ENCODE results near the gene MBD5.
A peak's percentile ranks its signal among the peaks of the same experiment; 100 is the strongest.
"Not testable (repeated sequence)": the region's sequence is repeated elsewhere in the genome, so short reads cannot be mapped to it uniquely, and the experiment has no call there.

The MBD5 gene

DNA sequence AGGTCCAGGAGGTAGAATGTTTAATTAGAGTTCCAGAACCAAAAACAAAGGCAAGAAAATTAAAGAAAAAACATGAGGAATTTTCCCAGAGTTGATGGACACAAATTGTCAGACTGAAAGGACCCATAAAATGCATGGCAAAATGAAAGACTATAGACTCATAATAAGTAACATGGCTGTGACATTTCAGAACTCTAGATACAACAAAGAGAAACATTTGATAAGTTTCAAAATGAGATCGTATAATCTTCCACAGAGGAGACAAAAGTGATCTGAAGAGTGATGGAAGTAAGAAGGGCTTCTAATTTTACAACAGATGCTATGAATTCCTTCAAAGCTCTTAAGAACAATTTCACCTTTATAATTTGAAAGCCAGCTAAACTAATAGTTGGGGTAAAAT lies 20.8 kb upstream of the MBD5 start:
- no peak overlapping the region for H3K4me3 ChIP-seq (ENCODE audit: low read depth in 1 of 5, low read length in 5 of 5)
- H3K4me1 ChIP-seq (ENCODE audit: control insufficient read depth in 5 of 5, insufficient read depth in 5 of 5, low read length in 5 of 5), result peaks cover 0 to 3% (median 0%) of the 10 kb centered on the region in 5 donors
- H3K36me3 ChIP-seq (ENCODE audit: control insufficient read depth in 5 of 5, insufficient read depth in 5 of 5, low read length in 5 of 5), result peaks cover 0 to 6% (median 0%) of the 10 kb centered on the region in 5 donors
- H3K9ac ChIP-seq (ENCODE audit: low read length in 5 of 5), result no peak overlapping the region
- H3K27me3 ChIP-seq (ENCODE audit: control insufficient read depth in 5 of 5, insufficient read depth in 4 of 5, low read length in 5 of 5), result no peaks in the 10 kb centered on the region
- H3K27ac ChIP-seq (ENCODE audit: low read depth, low read length), result no peak overlapping the region
- H3K9me3 ChIP-seq (ENCODE audit: control insufficient read depth in 5 of 5, low read length in 5 of 5), result peaks cover 0 to 5% (median 0%) of the 10 kb centered on the region in 5 donors

DNA sequence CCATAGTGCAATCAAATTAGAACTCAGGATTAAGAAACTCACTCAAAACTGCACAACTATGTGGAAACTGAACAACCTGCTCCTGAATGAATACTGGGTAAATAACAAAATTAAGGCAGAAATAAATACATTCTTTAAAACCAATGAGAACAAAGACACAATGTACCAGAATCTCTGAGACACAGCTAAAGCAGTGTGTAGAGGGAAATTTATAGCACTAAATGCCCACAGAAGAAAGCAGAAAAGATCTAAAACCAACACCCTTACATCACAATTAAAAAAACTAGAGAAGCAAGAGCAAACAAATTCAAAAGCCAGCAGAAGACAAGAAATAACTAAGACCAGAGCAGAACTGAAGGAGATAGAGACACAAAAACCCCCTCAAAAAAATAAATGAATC lies 18.5 kb upstream of the MBD5 start:
- H3K9me3 ChIP-seq (ENCODE audit: control insufficient read depth in 5 of 5, low read length in 5 of 5); H3K4me1 ChIP-seq (ENCODE audit: control insufficient read depth in 5 of 5, insufficient read depth in 5 of 5, low read length in 5 of 5); H3K27ac ChIP-seq (ENCODE audit: low read depth, low read length); H3K36me3 ChIP-seq (ENCODE audit: control insufficient read depth in 5 of 5, insufficient read depth in 5 of 5, low read length in 5 of 5); H3K4me3 ChIP-seq (ENCODE audit: low read depth in 1 of 5, low read length in 5 of 5); H3K9ac ChIP-seq (ENCODE audit: low read length in 5 of 5); H3K27me3 ChIP-seq (ENCODE audit: control insufficient read depth in 5 of 5, insufficient read depth in 4 of 5, low read length in 5 of 5): not testable (repeated sequence)

DNA sequence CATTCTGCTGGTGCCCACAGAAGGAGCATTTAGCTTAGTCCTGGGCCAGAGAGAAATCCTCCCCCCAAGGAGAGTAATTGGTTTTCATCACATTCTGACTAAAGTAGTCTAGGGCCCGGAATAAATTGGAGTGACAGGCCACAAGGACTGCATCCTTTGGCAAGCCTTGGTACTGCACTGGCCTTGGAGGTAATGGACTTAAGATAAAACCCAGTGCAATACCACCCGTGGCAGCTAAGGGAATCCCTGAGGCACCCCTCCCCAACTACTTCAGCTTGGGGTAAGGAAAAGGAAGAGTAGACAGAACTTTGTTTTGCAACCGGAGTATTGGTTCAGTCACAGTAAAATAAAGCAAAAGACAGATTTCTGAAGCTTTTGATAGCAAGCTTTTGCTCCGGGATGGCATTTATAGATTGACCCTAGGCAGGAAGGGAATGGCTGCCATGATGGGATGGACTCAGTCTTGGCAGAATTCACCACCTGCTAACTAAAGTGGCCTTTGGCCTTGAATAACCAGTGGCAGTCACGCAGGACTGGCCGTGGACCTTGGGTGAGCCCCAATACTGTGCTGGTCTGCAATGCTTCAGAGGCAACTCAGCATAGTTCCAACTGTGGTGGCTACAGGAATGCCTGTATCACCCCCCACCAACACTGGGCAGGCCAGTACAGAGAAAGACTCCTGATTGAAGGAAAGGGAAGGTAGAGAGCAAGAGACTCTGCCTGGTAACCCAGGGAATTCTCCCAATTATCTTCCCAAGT lies 14.5 kb upstream of the MBD5 start:
- H3K9ac ChIP-seq (ENCODE audit: low read length in 5 of 5), result no peak overlapping the region
- H3K4me1 ChIP-seq (ENCODE audit: control insufficient read depth in 5 of 5, insufficient read depth in 5 of 5, low read length in 5 of 5), result no peaks in the 10 kb centered on the region
- no peaks in the 10 kb centered on the region for H3K36me3 ChIP-seq (ENCODE audit: control insufficient read depth in 5 of 5, insufficient read depth in 5 of 5, low read length in 5 of 5)
- H3K4me3 ChIP-seq (ENCODE audit: low read depth in 1 of 5, low read length in 5 of 5), result no peak overlapping the region
- H3K9me3 ChIP-seq (ENCODE audit: control insufficient read depth in 5 of 5, low read length in 5 of 5), result peaks cover 0 to 5% (median 0%) of the 10 kb centered on the region in 5 donors
- H3K27me3 ChIP-seq (ENCODE audit: control insufficient read depth in 5 of 5, insufficient read depth in 4 of 5, low read length in 5 of 5), result no peaks in the 10 kb centered on the region
- no peak overlapping the region for H3K27ac ChIP-seq (ENCODE audit: low read depth, low read length)

DNA sequence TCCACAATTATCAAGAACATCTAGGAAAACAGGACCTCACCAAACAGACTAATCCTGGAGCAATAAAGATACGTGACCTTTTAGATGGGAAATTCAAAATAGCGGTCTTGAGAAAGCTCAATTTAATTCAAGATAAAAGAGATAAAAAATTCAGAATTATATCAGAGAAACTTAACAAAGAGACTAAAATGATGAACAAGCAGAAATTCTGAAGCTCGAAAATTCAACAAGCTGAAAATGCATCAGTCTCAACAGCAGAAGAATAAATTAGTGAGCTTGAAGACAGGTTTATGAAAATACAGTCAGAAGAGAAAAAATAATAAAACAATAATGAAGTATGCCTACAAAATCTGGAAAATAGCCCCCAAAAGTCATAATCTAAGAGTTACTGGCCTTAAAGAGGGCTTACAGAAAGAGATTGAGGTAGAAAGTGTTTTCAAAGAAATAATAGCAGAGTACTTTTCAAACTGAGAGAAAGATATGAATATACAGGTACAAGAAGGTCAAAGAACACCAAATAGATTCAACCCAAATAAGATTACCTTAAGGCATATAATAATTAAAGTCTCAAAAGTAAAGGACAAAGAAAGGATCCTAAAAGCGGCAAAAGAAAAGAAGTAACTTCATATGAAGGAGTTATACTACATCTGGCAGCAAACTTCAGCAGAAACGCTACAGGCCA lies 13.5 kb upstream of the MBD5 start:
- no peaks in the 10 kb centered on the region for H3K4me1 ChIP-seq (ENCODE audit: control insufficient read depth in 5 of 5, insufficient read depth in 5 of 5, low read length in 5 of 5)
- H3K9ac ChIP-seq (ENCODE audit: low read length in 5 of 5), result no peak overlapping the region
- H3K4me3 ChIP-seq (ENCODE audit: low read depth in 1 of 5, low read length in 5 of 5), result no peak overlapping the region
- H3K36me3 ChIP-seq (ENCODE audit: control insufficient read depth in 5 of 5, insufficient read depth in 5 of 5, low read length in 5 of 5), result no peaks in the 10 kb centered on the region
- H3K27me3 ChIP-seq (ENCODE audit: control insufficient read depth in 5 of 5, insufficient read depth in 4 of 5, low read length in 5 of 5), result no peaks in the 10 kb centered on the region
- no peak overlapping the region for H3K27ac ChIP-seq (ENCODE audit: low read depth, low read length)
- H3K9me3 ChIP-seq (ENCODE audit: control insufficient read depth in 5 of 5, low read length in 5 of 5), result peaks cover 0 to 5% (median 0%) of the 10 kb centered on the region in 5 donors

DNA sequence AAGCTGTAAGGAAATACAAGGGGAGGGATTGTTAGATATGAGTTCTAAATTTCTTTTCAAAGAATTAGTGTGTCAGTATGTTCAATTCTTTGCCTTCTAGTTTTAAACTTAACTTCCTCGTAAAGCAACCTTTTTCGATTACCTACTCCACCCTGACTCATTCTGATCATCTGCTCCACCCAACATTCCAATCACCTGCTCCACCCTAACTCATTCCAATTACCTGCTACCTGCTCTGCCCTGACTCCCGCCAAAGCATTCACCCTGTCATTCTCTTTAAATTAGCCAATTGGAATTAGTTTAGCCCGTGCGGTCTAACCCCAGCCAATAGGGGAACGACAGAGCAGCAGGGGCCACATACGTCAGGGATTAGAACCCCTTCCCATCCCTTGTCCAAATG lies 12.5 kb upstream of the MBD5 start:
- not testable (repeated sequence) for H3K4me1 ChIP-seq (ENCODE audit: control insufficient read depth in 5 of 5, insufficient read depth in 5 of 5, low read length in 5 of 5); H3K9me3 ChIP-seq (ENCODE audit: control insufficient read depth in 5 of 5, low read length in 5 of 5)

DNA sequence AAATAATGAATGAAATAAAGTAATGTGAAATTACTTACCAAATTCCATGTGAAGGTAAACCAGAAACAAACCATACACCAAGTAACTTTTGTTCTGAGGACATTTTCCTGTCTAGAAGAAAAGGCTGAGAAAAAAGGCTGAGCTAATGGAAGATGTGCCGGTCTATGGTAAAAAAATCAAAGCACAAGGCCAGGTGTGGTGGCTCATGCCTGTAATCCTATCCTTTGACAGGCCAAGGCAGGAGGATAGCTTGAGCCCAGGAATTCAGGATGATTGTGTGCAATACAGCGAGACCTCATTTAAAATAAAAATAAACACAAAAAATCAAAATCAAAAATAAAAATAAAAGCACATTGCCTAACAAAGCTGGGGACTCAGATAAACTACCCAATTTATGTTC lies 7.0 kb upstream of the MBD5 start:
- H3K9me3 ChIP-seq (ENCODE audit: control insufficient read depth in 5 of 5, low read length in 5 of 5), result no peaks in the 10 kb centered on the region
- H3K4me1 ChIP-seq (ENCODE audit: control insufficient read depth in 5 of 5, insufficient read depth in 5 of 5, low read length in 5 of 5), result peaks cover 0 to 4% (median 0%) of the 10 kb centered on the region in 5 donors
- H3K36me3 ChIP-seq (ENCODE audit: control insufficient read depth in 5 of 5, insufficient read depth in 5 of 5, low read length in 5 of 5), result no peaks in the 10 kb centered on the region
- H3K27ac ChIP-seq (ENCODE audit: low read depth, low read length), result no peak overlapping the region
- H3K4me3 ChIP-seq (ENCODE audit: low read depth in 1 of 5, low read length in 5 of 5), result no peak overlapping the region
- no peak overlapping the region for H3K9ac ChIP-seq (ENCODE audit: low read length in 5 of 5)
- no peaks in the 10 kb centered on the region for H3K27me3 ChIP-seq (ENCODE audit: control insufficient read depth in 5 of 5, insufficient read depth in 4 of 5, low read length in 5 of 5)

More for the DNA sequence above, 12.5 kb upstream of the MBD5 start:
- H3K27ac ChIP-seq (ENCODE audit: low read depth, low read length); H3K27me3 ChIP-seq (ENCODE audit: control insufficient read depth in 5 of 5, insufficient read depth in 4 of 5, low read length in 5 of 5); H3K9ac ChIP-seq (ENCODE audit: low read length in 5 of 5); H3K36me3 ChIP-seq (ENCODE audit: control insufficient read depth in 5 of 5, insufficient read depth in 5 of 5, low read length in 5 of 5); H3K4me3 ChIP-seq (ENCODE audit: low read depth in 1 of 5, low read length in 5 of 5): not testable (repeated sequence)

DNA sequence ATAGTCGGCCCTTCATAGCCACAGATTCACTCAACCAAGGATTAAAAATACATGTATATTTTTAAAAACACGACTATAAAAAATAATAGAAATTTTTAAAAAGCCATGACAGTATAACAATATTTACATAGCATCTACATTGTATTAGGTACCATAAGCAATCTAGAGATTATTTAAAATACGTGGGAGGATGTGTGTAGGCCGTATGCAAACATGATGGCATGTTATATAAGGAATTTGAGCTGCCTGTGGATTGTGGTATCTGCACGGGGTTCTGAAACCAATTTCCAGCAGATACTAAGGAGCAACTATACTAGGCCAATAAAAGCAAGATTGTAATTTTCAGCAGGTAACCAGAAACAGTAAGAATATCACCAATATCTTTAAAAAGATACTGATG lies 6.3 kb upstream of the MBD5 start:
- no peak overlapping the region for H3K27ac ChIP-seq (ENCODE audit: low read depth, low read length)
- no peak overlapping the region for H3K9ac ChIP-seq (ENCODE audit: low read length in 5 of 5)
- H3K36me3 ChIP-seq (ENCODE audit: control insufficient read depth in 5 of 5, insufficient read depth in 5 of 5, low read length in 5 of 5), result no peaks in the 10 kb centered on the region
- H3K27me3 ChIP-seq (ENCODE audit: control insufficient read depth in 5 of 5, insufficient read depth in 4 of 5, low read length in 5 of 5), result no peaks in the 10 kb centered on the region
- H3K9me3 ChIP-seq (ENCODE audit: control insufficient read depth in 5 of 5, low read length in 5 of 5), result no peaks in the 10 kb centered on the region
- no peak overlapping the region for H3K4me3 ChIP-seq (ENCODE audit: low read depth in 1 of 5, low read length in 5 of 5)
- H3K4me1 ChIP-seq (ENCODE audit: control insufficient read depth in 5 of 5, insufficient read depth in 5 of 5, low read length in 5 of 5), result peaks cover 0 to 7% (median 5%) of the 10 kb centered on the region in 5 donors

DNA sequence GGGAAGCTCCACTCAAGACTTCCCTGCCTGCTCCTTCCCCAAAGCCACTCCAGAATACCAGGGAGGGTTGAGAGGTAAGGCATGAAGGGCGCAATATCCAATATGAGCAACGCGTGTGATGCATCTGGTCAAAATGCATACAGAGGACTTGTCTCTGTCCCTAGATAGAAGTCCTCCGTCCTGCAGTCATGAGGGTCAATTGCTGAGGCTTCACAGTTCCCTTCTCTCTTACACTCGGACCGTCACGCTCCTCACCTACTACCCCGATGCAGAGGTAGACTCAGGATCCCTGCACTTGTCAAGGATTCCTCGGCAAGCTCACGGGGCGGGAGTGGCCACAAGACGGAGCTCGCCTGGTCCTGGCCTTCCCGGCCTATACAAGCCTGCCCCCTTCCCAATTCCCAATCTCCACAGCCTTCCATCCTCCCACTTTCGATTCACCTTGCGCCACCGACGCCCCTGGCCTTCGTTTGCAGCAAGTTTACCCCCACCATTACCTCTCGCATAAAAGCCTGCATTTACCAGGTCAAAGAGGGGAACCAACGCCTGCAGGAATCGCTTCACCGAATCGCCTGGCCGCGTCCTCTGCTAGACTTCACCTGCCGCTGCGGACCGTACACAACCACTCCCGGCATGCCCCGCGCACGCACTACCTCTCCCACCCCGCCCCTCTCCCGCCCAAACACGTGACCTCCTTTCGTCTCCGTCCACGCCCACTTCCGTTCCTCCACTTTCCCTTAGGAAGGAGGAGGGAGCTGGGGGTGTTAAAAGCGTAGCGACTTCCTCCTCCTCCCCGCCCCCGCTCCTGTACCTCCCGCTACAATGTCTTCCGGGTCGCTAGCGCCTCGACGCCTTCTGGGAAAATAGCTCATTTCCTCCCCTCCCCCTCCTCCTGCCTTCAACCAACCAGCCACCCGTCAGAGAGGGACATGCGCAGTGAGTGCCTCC lies 506 bp upstream of the MBD5 start, which contains the start of gene ORC4:
ORC4 (minus strand) TSS at position 627 of the 948 bp plus-strand sequence. CDS start 44,779 bp downstream, outside the sequence.
- Histone ChIP-seq H3K27ac (ENCODE audit: low read depth, low read length) (peak within 1 kb of the TSS; percentile 88), H3K27me3 (ENCODE audit: control insufficient read depth in 5 of 5, insufficient read depth in 4 of 5, low read length in 5 of 5) (no peaks in the 10 kb centered on the region), H3K9ac (ENCODE audit: low read length in 5 of 5) (peak within 1 kb of the TSS; percentile 92 to 98 (median 94)), H3K4me3 (ENCODE audit: low read depth in 1 of 5, low read length in 5 of 5) (peak within 1 kb of the TSS; percentile 97 to 100 (median 100)), H3K4me1 (ENCODE audit: control insufficient read depth in 5 of 5, insufficient read depth in 5 of 5, low read length in 5 of 5) (peaks cover 2 to 30% (median 24%) of the 10 kb centered on the region in 5 donors), H3K9me3 (ENCODE audit: control insufficient read depth in 5 of 5, low read length in 5 of 5) (no peaks in the 10 kb centered on the region), H3K36me3 (ENCODE audit: control insufficient read depth in 5 of 5, insufficient read depth in 5 of 5, low read length in 5 of 5) (no peaks in the 10 kb centered on the region)

DNA sequence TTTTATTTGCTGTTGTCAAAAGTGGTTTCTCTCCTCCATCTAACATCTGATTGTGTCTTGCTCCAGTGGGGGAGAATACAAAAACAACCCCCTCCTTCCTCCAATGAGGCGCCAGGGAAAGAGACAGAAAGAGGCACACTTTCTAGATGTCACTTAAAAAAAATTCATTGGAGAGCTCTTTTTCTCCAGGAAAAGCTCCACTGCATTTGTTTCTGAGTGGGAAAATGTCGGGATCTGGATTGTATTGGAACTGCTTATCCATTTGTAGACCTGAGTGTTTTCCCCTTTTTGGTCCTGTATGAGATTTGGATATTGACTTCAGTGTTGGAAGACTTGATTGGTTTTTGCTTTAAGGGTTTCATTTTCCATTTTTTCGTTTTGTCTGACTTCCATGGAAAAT lies 995 bp downstream of the MBD5 start:
- Histone ChIP-seq H3K9me3 (ENCODE audit: control insufficient read depth in 5 of 5, low read length in 5 of 5) (no peaks in the 10 kb centered on the region), H3K4me1 (ENCODE audit: control insufficient read depth in 5 of 5, insufficient read depth in 5 of 5, low read length in 5 of 5) (peaks cover 2 to 30% (median 24%) of the 10 kb centered on the region in 5 donors), H3K4me3 (ENCODE audit: low read depth in 1 of 5, low read length in 5 of 5) (peak overlapping the region; percentile 97 to 100 (median 100)), H3K27ac (ENCODE audit: low read depth, low read length) (peak overlapping the region; percentile 88), H3K36me3 (ENCODE audit: control insufficient read depth in 5 of 5, insufficient read depth in 5 of 5, low read length in 5 of 5) (no peaks in the 10 kb centered on the region), H3K9ac (ENCODE audit: low read length in 5 of 5) (peak overlapping the region in 4 of 5 donors; percentile 92 to 95 (median 94)), H3K27me3 (ENCODE audit: control insufficient read depth in 5 of 5, insufficient read depth in 4 of 5, low read length in 5 of 5) (no peaks in the 10 kb centered on the region)

Measured in subcutaneous abdominal adipose tissue (tissue), 5 donors.